Fibroblast of skin of right biceps (primary cell): Measurements from ENCODE around the gene PAIP2.
A peak's percentile ranks its signal among the peaks of the same experiment; 100 is the strongest.
"Not testable (repeated sequence)": the region's sequence is repeated elsewhere in the genome, so short reads cannot be mapped to it uniquely, and the experiment has no call there.

ENCODE experiments used
- DNase-seq: peaks from one replicate; pipeline ENCODE4 v3.0.0-alpha.2; 2013

PAIP2 gene

GRCh38 chr5:139379626-139380449 lies 38.2 kb downstream of the PAIP2 start:
- DNase-seq: no peak

- DNase-seq: no peak
These were observed 40.4 kb downstream of the PAIP2 start for GRCh38 chr5:139381837-139382761.

GRCh38 chr5:139382807-139383206 lies 41.2 kb downstream of the PAIP2 start:
- no peak for DNase-seq

- DNase-seq: no peak
These were observed 41.8 kb downstream of the PAIP2 start, which contains the start of gene SLC23A1 for GRCh38 chr5:139383275-139383992. TSS of gene SLC23A1 (minus strand) at chr5:139383297. CDS start at chr5:139383253, 44 bp downstream.

- no peak for DNase-seq
These were observed 42.4 kb downstream of the PAIP2 start for GRCh38 chr5:139383993-139384590.

- DNase-seq: no peak
These were observed 43.0 kb downstream of the PAIP2 start for GRCh38 chr5:139384591-139385051.

GRCh38 chr5:139385061-139386049 lies 43.7 kb downstream of the PAIP2 start:
- no peak for DNase-seq

- DNase-seq: no peak
These were observed 44.4 kb downstream of the PAIP2 start for GRCh38 chr5:139386050-139386438.

- DNase-seq: not testable (repeated sequence)
These were observed 45.3 kb downstream of the PAIP2 start for GRCh38 chr5:139386956-139387355.

- no peak for DNase-seq
These were observed 46.0 kb downstream of the PAIP2 start for GRCh38 chr5:139387611-139388197.

- DNase-seq: peak; percentile 26
These were observed 46.7 kb downstream of the PAIP2 start for GRCh38 chr5:139388198-139388821.

- DNase-seq: no peak
These were observed 48.3 kb downstream of the PAIP2 start, which contains the start of gene MZB1 for GRCh38 chr5:139389701-139390638. TSS of gene MZB1 (minus strand) at chr5:139389913. CDS start at chr5:139389856, 57 bp downstream.

GRCh38 chr5:139390639-139391569 lies 49.2 kb downstream of the PAIP2 start:
- no peak for DNase-seq

- DNase-seq: peak; percentile 36
These were observed 50.1 kb downstream of the PAIP2 start for GRCh38 chr5:139391570-139392323.

- no peak for DNase-seq
These were observed 50.6 kb downstream of the PAIP2 start for GRCh38 chr5:139392324-139392677.

GRCh38 chr5:139392678-139393496 lies 51.2 kb downstream of the PAIP2 start:
- peak; percentile 69 for DNase-seq
